NCI-H128 (cell line): ENCODE data around the gene IL19.
"Not testable (repeated sequence)": the region's sequence is repeated elsewhere in the genome, so short reads cannot be mapped to it uniquely, and the experiment has no call there.

Experiments
- DNase-seq: peaks from one replicate; lab custom pipeline; 2025; ENCODE audit not compliant: unreplicated experiment; lab: John Stamatoyannopoulos, UW

Gene IL19

GRCh38 chr1:206829282-206829681 is 58.7 kb downstream of the IL19 start:
- no peak for DNase-seq

- no peak for DNase-seq
Measured at GRCh38 chr1:206829875-206830274, 59.3 kb downstream of the IL19 start.

- DNase-seq, result no peak
Measured at GRCh38 chr1:206831650-206832049, 61.1 kb downstream of the IL19 start.

- DNase-seq, result no peak
Measured at GRCh38 chr1:206832352-206832880, 61.8 kb downstream of the IL19 start.

DNA sequence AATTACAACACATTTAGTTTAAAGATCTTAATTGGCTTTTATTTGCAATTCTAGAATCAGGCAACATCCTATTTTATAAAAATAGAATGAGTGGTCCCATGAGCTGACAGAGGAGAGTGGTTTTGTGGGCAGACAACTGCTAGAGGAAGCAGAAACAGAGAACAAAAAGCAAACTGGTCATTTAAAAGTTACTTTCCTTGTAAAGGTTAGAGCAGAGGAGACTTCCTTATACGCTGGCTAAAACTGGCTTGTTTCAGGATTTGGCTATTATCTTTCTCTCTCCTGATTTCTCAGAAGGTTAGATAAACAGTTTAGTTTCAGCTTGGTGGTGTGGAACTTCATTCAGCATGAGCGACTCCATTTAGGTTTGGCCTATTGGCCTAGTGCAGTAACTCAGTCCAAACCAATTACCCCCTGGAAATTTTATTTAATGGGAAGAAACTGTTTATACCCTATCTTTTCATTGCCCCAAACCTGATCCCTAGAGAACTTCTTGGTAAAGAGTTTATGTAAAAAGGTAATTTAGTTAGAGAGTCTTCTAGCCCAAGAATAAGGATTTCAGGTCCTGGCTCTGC is 62.6 kb downstream of the IL19 start:
- no peak for DNase-seq

DNA sequence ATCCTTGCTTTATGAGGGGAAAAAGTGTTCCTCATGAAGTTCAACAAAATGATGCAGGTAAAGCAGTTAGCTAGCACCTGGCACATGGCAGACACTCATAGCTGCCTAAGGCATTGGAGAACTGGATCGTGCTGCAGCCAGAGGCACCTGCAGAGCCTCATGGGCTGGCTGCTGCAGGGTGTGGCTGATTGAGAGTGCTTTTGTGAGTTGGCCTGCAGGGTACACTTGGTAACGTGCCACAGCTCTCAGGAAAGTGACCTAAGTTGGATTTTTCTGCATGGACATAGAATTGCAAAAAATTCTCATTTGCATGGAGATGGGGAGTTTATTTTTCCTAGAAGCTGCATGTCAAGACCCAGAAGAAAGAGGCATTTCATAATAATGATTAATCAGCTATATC is 63.2 kb downstream of the IL19 start:
- DNase-seq, result no peak

DNA sequence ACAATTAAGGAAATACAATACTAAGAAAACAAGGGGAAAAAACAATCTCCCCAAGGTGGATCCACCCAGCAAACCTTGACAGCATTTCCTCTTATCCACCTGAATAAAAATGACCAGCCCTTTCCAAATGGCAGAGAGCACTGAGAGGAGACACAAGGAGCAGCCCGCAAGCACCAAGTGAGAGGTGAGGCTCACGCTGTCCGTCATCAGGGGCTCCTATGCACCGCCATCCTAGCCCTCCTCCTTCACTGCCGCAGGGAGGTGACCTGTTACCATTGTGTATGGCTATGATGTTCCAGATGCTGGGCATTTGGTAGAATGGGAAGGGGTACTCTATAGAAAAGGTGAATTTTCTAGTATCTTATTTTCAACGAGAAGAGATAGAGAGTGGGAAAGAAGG is 63.6 kb downstream of the IL19 start:
- no peak for DNase-seq

- no peak for DNase-seq
Measured at GRCh38 chr1:206834711-206835110, 64.1 kb downstream of the IL19 start.

GRCh38 chr1:206835186-206835585 is 64.6 kb downstream of the IL19 start:
- no peak for DNase-seq

DNA sequence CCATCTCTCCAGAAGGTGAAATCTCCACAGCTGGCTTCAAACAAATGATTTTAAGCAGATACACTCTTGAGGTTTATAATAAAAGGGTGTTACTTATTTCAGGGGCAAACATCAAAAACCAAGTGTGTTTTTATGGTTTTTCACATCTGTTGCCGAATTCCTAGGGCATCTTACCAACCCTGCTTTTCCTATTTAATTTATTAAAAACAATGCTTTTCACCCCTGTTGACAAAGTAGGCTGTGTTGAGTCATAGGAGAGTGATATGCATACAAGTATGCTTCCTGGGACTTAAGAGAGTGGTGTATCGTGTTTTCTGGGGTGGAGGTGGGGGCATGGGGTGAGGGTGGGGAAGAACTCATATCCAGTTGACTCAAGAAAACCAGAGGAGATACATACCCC is 65.5 kb downstream of the IL19 start:
- DNase-seq, result no peak

- DNase-seq, result no peak
Measured at GRCh38 chr1:206839006-206839560, 68.5 kb downstream of the IL19 start.

GRCh38 chr1:206839857-206840256 is 69.3 kb downstream of the IL19 start:
- no peak for DNase-seq

GRCh38 chr1:206841609-206842323 is 71.2 kb downstream of the IL19 start:
- DNase-seq, result no peak

GRCh38 chr1:206842854-206843253 is 72.3 kb downstream of the IL19 start:
- no peak for DNase-seq

DNA sequence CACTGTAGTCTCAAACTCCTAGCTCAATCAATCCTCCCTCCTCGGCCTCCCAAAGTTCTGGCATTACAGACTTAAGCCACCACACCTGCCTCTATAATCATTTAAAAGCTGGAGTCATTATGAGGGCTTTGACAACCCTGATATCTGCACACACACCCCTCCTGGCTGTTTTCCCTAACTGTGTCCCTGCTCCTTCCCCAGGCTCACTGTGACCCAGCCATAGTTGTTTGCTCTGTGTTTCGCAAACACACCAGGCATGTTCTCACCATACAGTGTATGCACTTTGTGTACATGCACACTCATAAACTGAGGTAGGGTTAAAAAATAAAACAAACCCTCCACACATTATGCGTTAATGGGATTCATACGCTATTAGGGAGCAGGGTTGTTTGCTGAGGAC is 73.1 kb downstream of the IL19 start:
- DNase-seq, result no peak

- DNase-seq, result no peak
Measured at GRCh38 chr1:206846487-206846886, 75.9 kb downstream of the IL19 start.

DNA sequence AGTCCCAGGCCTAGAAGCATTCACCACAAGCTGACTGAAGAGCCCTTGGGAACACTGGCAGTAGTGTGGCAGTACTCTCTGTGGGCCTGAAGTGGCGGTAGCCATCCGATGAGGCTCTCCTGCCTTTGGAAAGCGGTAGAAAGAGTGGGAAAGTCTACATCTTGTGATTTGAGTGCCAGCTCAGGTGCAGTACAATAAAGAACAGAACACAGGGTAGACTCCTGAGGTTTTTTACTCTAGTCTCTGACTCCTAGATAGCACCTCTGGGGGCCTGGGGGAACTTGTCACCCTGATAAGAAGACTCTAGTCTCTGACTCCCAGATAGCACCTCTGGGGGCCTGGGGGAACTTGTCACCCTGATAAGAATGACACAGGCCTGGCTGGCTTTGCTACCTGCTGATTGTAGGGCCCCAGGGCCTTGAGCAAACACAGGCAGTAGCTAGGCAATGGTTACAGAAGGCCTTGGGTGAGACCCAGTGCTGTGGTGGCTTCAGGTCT is 76.8 kb downstream of the IL19 start:
- DNase-seq, result no peak

DNA sequence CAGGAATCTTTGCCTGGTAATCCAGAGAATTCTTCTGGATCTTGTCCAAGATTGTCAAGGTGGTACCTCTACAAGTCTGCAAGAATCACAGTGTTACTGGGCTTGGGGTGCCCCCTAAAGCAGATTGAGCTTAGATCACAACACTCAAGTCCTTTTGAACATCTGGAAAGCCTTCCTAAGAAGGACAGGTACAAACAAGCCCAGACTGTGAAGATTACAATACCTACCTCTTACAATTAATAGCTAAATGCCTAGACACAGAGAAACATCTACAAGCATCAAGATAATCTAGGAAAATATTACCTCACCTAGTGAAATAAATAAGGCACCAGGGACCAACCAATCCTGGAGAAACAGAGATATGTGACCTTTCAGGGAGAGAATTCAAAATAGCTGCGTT is 77.4 kb downstream of the IL19 start:
- DNase-seq, result no peak

GRCh38 chr1:206850401-206850800 is 79.8 kb downstream of the IL19 start:
- DNase-seq, result no peak

DNA sequence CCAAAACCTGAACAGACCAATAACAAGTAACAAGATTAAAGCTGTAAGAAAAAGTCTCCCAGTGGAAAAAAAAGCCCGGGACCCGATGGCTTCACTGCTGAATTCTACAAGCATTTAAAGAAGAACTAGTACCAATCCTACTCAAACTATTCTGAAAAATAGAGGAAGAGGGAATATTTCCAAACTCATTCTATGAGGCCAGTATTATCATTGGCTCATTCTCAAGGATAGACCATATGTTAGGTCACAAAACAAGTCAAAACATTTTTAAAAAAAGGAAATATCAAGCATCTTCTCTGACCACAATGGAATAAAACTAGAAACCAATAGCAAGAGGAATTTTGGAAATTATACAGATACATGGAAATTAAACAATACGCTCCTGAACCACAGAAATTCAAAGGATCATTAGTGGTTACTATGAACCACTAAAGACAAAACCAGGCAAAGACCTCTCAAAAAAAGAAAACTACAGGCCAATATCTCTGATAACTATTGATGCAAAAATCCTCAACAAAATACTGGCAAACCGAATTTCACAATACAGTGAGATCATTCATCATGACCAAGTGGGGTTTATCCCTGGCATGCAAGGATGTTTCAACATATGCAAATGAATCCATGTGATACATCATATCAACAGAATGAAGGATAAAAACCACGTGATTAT is 80.9 kb downstream of the IL19 start:
- no peak for DNase-seq

DNA sequence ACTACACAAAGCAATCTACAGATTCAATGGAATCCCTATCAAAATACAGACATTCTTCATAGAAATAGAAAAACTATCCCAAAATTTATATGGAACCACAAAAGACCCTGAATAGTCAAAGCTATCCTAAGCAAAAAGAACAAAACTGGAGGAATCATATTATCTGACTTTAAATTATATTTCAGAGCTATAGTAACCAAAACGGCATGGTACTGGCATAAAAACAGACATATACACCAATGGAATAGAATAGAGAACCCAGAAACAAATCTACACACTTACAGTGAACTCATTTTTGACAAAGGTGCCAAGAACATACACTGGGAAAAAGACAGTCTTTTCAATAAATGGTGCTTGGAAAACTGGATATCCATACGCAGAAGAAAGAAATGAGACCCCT is 82.1 kb downstream of the IL19 start:
- DNase-seq, result not testable (repeated sequence)

- DNase-seq, result not testable (repeated sequence)
Measured at GRCh38 chr1:206853696-206854095, 83.1 kb downstream of the IL19 start.
